Neural cell (in vitro differentiated cells): ENCODE results near the gene PPP2R2D. TPM values are rescaled to one million over a fixed set of nuclear protein-coding genes. Genes with fewer than 3 reads are reported as not detected.

Source experiments
- H2AFZ ChIP-seq: fragments of 200-600, 300-800 bp; sonication (generic), shearing (Covaris generic); 2 replicates; pipeline ENCODE4 v1.6.0; 2014; ENCODE audit warnings: low read depth, mild to moderate bottlenecking, antibody characterized with exemption, low read length, moderate library complexity
- H3F3A ChIP-seq: fragments of 200-600 bp; shearing (Covaris generic); 2 replicates; pipeline ENCODE4 v1.6.1; 2016; ENCODE audit warnings: mild to moderate bottlenecking, moderate library complexity, mixed read lengths, antibody characterized with exemption, low read length; ENCODE audit not compliant: insufficient read depth, poor library complexity, severe bottlenecking
- H3K27ac ChIP-seq: fragments of 200-600, 300-800 bp; sonication (generic), shearing (Covaris generic); 2 replicates; pipeline ENCODE4 v1.5.1; 2014; ENCODE audit warnings: mild to moderate bottlenecking, low read length, moderate library complexity
- H3K27me3 ChIP-seq: fragments of 300-800, 200-600 bp; sonication (generic), shearing (Covaris generic); 2 replicates; pipeline ENCODE4 v1.6.0; 2014; ENCODE audit warnings: mild to moderate bottlenecking, low read depth, low read length, moderate library complexity; ENCODE audit not compliant: insufficient read depth
- H3K36me3 ChIP-seq: fragments of 300-800, 200-600 bp; sonication (generic), shearing (Covaris generic); 2 replicates; pipeline ENCODE4 v1.5.1; 2014; ENCODE audit warnings: mild to moderate bottlenecking, antibody characterized with exemption, low read length, moderate library complexity; ENCODE audit not compliant: insufficient read depth
- H3K4me2 ChIP-seq: fragments of 300-800, 200-600 bp; sonication (generic), shearing (Covaris generic); 2 replicates; pipeline ENCODE4 v1.6.0; 2014; ENCODE audit warnings: mild to moderate bottlenecking, low read length
- H3K4me3 ChIP-seq: fragments of 300-800, 200-600 bp; sonication (generic), shearing (Covaris generic); 2 replicates; pipeline ENCODE4 v1.5.1; 2014; ENCODE audit warnings: mild to moderate bottlenecking, low read length, moderate library complexity
- H3K79me2 ChIP-seq: fragments of 200-600 bp; shearing (Covaris generic); replicated peaks from 2 replicates; pipeline ENCODE4 v1.6.0; 2014; ENCODE audit warnings: mild to moderate bottlenecking, low read length, moderate library complexity; ENCODE audit not compliant: insufficient read depth
- H3K9ac ChIP-seq: fragments of 300-800, 200-600 bp; sonication (generic), shearing (Covaris generic); 2 replicates; pipeline ENCODE4 v1.6.1; 2016; ENCODE audit warnings: mild to moderate bottlenecking, low read length, mixed read lengths
- H3K9me2 ChIP-seq: fragments of 200-600 bp; shearing (Covaris generic); 2 replicates; pipeline ENCODE4 v1.6.1; 2016; ENCODE audit warnings: mild to moderate bottlenecking, low read length, mixed read lengths; ENCODE audit not compliant: insufficient read depth
- H3K9me3 ChIP-seq: fragments of 200-600, 300-800 bp; sonication (generic), shearing (Covaris generic); 2 replicates; pipeline ENCODE4 v1.6.1; 2016; ENCODE audit warnings: mild to moderate bottlenecking, mixed run types, low read length, moderate library complexity, mixed read lengths
- H4K20me1 ChIP-seq: fragments of 200-600 bp; shearing (Covaris generic); 2 replicates; pipeline ENCODE4 v1.6.1; 2016; ENCODE audit warnings: mild to moderate bottlenecking, mixed run types; ENCODE audit not compliant: insufficient read depth
- CTCF ChIP-seq: fragments of 450-650 bp; IDR thresholded peaks from 2 replicates; pipeline ENCODE4 v1.5.1; 2014; ENCODE audit warnings: antibody characterized with exemption, mild to moderate bottlenecking, moderate library complexity; ENCODE audit not compliant: poor library complexity, severe bottlenecking
- EP300 ChIP-seq: fragments of 450-650 bp; conservative IDR thresholded peaks from 2 replicates; pipeline ENCODE4 v1.6.1; 2014; ENCODE audit warnings: antibody characterized with exemption, mild to moderate bottlenecking, moderate library complexity; ENCODE audit not compliant: poor library complexity, severe bottlenecking
- EZH2 ChIP-seq: fragments of 200-600, 300-800 bp; shearing (Covaris generic), sonication (generic); IDR thresholded peaks from 2 replicates; pipeline ENCODE4 v1.6.1; 2014; ENCODE audit warnings: antibody characterized with exemption, low read length, borderline replicate concordance, mild to moderate bottlenecking; ENCODE audit not compliant: insufficient read depth, poor library complexity, severe bottlenecking
- MXI1 ChIP-seq: fragments of 450-650 bp; conservative IDR thresholded peaks from 2 replicates; pipeline ENCODE4 v1.6.1; 2014; ENCODE audit warnings: antibody characterized with exemption, mild to moderate bottlenecking; ENCODE audit not compliant: poor library complexity, severe bottlenecking
- POLR2AphosphoS5 ChIP-seq: IDR thresholded peaks from 2 replicates; pipeline ENCODE4 v1.6.1; 2012
- RAD21 ChIP-seq: fragments of 450-650 bp; conservative IDR thresholded peaks from 2 replicates; pipeline ENCODE4 v1.6.1; 2014; ENCODE audit warnings: antibody characterized with exemption, mild to moderate bottlenecking, moderate library complexity
- REST ChIP-seq: IDR thresholded peaks from 2 replicates; pipeline ENCODE4 v1.6.1; 2012; ENCODE audit warnings: borderline replicate concordance
- SMC3 ChIP-seq: fragments of 450-650 bp; conservative IDR thresholded peaks from 2 replicates; pipeline ENCODE4 v1.6.1; 2014; ENCODE audit warnings: antibody characterized with exemption, mild to moderate bottlenecking, moderate library complexity; ENCODE audit not compliant: poor library complexity
- TAF1 ChIP-seq: IDR thresholded peaks from 2 replicates; pipeline ENCODE4 v1.6.1; 2012; ENCODE audit warnings: low read depth
- polyA plus RNA-seq: library from polyadenylated mRNA; depleted of rRNA; stranded (reverse); fragments of >200 nt; gene quantifications from 2 replicates; pipeline ENCODE4 v1.2.3, GENCODE V29; 2014

The PPP2R2D gene
- polyA plus RNA-seq, 1 donor from 2014 or later: 71.7 TPM

- TF ChIP-seq MXI1: no peak
- no peak for TF ChIP-seq REST
- no peak for TF ChIP-seq CTCF
- TF ChIP-seq TAF1: no peak
- no peak for TF ChIP-seq RAD21
- no peak for TF ChIP-seq EZH2
- TF ChIP-seq EP300: no peak
- no peak for TF ChIP-seq POLR2AphosphoS5
- TF ChIP-seq SMC3: no peak
- H3K9me2 ChIP-seq: no peaks in the 10 kb centered on the region
- no peaks in the 10 kb centered on the region for H3K36me3 ChIP-seq
- no peaks in the 10 kb centered on the region for H3K9me3 ChIP-seq
- H3K27ac ChIP-seq: no peak overlapping the region
- no peak overlapping the region for H3K4me3 ChIP-seq
- H2AFZ ChIP-seq: no peak overlapping the region
- no peaks in the 10 kb centered on the region for H4K20me1 ChIP-seq
- H3K79me2 ChIP-seq: no peaks in the 10 kb centered on the region
- H3F3A ChIP-seq: no peaks in the 10 kb centered on the region
- no peaks in the 10 kb centered on the region for H3K27me3 ChIP-seq
- H3K4me2 ChIP-seq: no peak overlapping the region
- H3K9ac ChIP-seq: no peak overlapping the region
Observed at GRCh38 chr10:131888186-131888604, 12.6 kb upstream of the PPP2R2D start.

GRCh38 chr10:131889755-131890154, 11.1 kb upstream of the PPP2R2D start:
- no peaks in the 10 kb centered on the region for H3K27me3 ChIP-seq
- H3F3A ChIP-seq: no peaks in the 10 kb centered on the region
- no peak overlapping the region for H3K4me2 ChIP-seq
- no peaks in the 10 kb centered on the region for H4K20me1 ChIP-seq
- H3K27ac ChIP-seq: no peak overlapping the region
- no peaks in the 10 kb centered on the region for H3K9me3 ChIP-seq
- TF ChIP-seq MXI1 (no peak), EP300 (no peak), RAD21 (no peak), EZH2 (no peak)
- no peak overlapping the region for H2AFZ ChIP-seq
- no peaks in the 10 kb centered on the region for H3K36me3 ChIP-seq
- no peak overlapping the region for H3K9ac ChIP-seq
- no peaks in the 10 kb centered on the region for H3K79me2 ChIP-seq
- no peak overlapping the region for H3K4me3 ChIP-seq
- no peaks in the 10 kb centered on the region for H3K9me2 ChIP-seq
